LNCAP (cell line): Measurements from ENCODE around the gene LRRC63.

ENCODE experiments used
- TF ChIP-seq, protein P1 (sequence below): fragments of 450-650 bp; IDR thresholded peaks from 2 replicates; pipeline ENCODE4 v1.5.1; 2017; ENCODE audit warnings: mild to moderate bottlenecking

The LRRC63 gene

DNA sequence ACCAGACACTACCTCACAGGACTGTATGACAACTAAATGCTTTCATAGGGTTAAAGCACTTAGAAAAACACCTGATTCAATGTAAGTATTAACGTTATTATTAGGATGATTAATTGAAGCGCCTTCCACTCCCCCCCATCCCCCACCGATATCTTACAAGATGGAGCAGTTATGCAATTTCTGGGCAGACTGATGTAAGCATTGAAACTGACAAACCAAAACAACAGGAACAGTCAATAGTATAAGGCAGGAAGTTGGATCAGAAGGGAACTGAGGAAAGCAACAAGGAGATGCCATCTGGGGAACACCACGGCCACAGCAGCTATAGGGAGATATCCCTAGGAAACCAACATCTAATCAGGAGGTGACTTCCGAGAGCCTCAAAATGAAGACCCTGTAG is 33.6 kb upstream of the LRRC63 start:
- TF ChIP-seq, protein P1, sequence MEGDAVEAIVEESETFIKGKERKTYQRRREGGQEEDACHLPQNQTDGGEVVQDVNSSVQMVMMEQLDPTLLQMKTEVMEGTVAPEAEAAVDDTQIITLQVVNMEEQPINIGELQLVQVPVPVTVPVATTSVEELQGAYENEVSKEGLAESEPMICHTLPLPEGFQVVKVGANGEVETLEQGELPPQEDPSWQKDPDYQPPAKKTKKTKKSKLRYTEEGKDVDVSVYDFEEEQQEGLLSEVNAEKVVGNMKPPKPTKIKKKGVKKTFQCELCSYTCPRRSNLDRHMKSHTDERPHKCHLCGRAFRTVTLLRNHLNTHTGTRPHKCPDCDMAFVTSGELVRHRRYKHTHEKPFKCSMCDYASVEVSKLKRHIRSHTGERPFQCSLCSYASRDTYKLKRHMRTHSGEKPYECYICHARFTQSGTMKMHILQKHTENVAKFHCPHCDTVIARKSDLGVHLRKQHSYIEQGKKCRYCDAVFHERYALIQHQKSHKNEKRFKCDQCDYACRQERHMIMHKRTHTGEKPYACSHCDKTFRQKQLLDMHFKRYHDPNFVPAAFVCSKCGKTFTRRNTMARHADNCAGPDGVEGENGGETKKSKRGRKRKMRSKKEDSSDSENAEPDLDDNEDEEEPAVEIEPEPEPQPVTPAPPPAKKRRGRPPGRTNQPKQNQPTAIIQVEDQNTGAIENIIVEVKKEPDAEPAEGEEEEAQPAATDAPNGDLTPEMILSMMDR: no peak

GRCh38 chr13:46178821-46179220 is 32.9 kb upstream of the LRRC63 start:
- TF ChIP-seq, protein P1: no peak

- TF ChIP-seq, protein P1: no peak
These were observed 32.2 kb upstream of the LRRC63 start for GRCh38 chr13:46179491-46179908.

GRCh38 chr13:46179969-46180763 is 31.6 kb upstream of the LRRC63 start:
- TF ChIP-seq, protein P1: no peak

GRCh38 chr13:46181377-46181839 is 30.3 kb upstream of the LRRC63 start:
- TF ChIP-seq, protein P1: no peak

GRCh38 chr13:46181840-46182490 is 29.8 kb upstream of the LRRC63 start, which contains the start of gene LCP1:
Gene LCP1, minus strand, starts transcription at chr13:46182177. Its CDS starts 22,515 bp downstream, at chr13:46159662.
- TF ChIP-seq, protein P1: no peak

DNA sequence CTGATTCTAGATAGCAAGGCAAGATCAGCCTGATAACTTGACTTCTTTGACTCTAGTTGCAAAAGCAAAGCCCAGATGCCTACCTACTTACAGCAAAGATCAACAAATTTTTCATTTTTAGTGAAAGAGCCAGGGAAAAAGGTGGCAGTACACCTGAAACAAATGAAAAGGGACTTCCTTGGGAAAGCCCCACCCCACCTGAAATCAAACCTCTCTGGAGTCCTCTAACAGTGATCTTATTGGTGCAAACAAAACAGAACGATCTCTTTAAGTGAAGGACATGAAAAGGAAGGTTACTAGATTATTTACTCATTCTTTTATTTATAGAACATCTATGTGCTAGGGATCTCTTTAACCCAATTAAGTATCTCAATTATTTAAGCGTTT is 29.2 kb upstream of the LRRC63 start:
- TF ChIP-seq, protein P1: no peak
